CD8-positive, alpha-beta memory T cell (primary cell): ENCODE results near the gene TLK2. TPM values are rescaled to one million over a fixed set of nuclear protein-coding genes. Genes with fewer than 3 reads are reported as not detected.

Experiments used
- CTCF ChIA-PET: fragments of 350-600 bp; sonication (Branson Sonifier 250); formaldehyde crosslinking; loops from one replicate; lab custom pipeline; 2021; ENCODE audit warnings: antibody characterized with exemption; lab: Charles Lee
- POLR2A ChIA-PET: fragments of 350-600 bp; sonication (Branson Sonifier 250); formaldehyde crosslinking; loops from one replicate; lab custom pipeline; 2021; ENCODE audit warnings: antibody characterized with exemption; lab: Charles Lee
- DNase-seq, 5 donors: peaks; one replicate each; pipeline versions ENCODE4 v3.0.0 to v3.0.0-alpha.2; 2020 to 2022; ENCODE audit warnings: mixed read lengths in 1 of 5
- H3K27ac ChIP-seq: one replicate; pipeline ENCODE4 v1.7.0; 2013; ENCODE audit warnings: low read depth, mild to moderate bottlenecking, low read length, moderate library complexity
- H3K27me3 ChIP-seq: 2 replicates; pipeline ENCODE4 v1.7.0; 2013; ENCODE audit warnings: low read length, mild to moderate bottlenecking; ENCODE audit not compliant: insufficient read depth, poor library complexity, severe bottlenecking
- H3K36me3 ChIP-seq: 2 replicates; pipeline ENCODE4 v1.7.0; 2013; ENCODE audit warnings: mild to moderate bottlenecking, low read length, moderate library complexity; ENCODE audit not compliant: insufficient read depth
- H3K4me1 ChIP-seq: 2 replicates; pipeline ENCODE4 v1.7.0; 2013; ENCODE audit warnings: mild to moderate bottlenecking, low read length, moderate library complexity; ENCODE audit not compliant: insufficient read depth
- H3K4me3 ChIP-seq: 2 replicates; pipeline ENCODE4 v1.7.0; 2013; ENCODE audit warnings: mild to moderate bottlenecking, low read length
- H3K9me3 ChIP-seq: 2 replicates; pipeline ENCODE4 v1.7.0; 2013; ENCODE audit warnings: mild to moderate bottlenecking, low read length
- H3K27ac Mint-ChIP-seq, 8 donors: one replicate each; pipeline ENCODE4 v1.8.0; 2020 to 2021; ENCODE audit warnings: mixed read lengths in 8 of 8, mild to moderate bottlenecking in 6 of 8, inconsistent platforms in 3 of 8, moderate library complexity in 3 of 8
- H3K27me3 Mint-ChIP-seq, 2 donors: one replicate each; pipeline ENCODE4 v1.8.0; 2020 to 2021; ENCODE audit warnings: mixed read lengths in 2 of 2, mild to moderate bottlenecking in 1 of 2, moderate library complexity in 1 of 2
- H3K36me3 Mint-ChIP-seq, 3 donors: one replicate each; pipeline ENCODE4 v1.8.0; 2020 to 2021; ENCODE audit warnings: mixed read lengths in 3 of 3, inconsistent platforms in 1 of 3, mild to moderate bottlenecking in 1 of 3
- H3K4me1 Mint-ChIP-seq, 3 donors: one replicate each; pipeline ENCODE4 v1.8.0; 2020 to 2021; ENCODE audit warnings: mixed read lengths in 3 of 3, inconsistent platforms in 1 of 3, mild to moderate bottlenecking in 1 of 3
- H3K4me3 Mint-ChIP-seq, 7 donors: one replicate each; pipeline ENCODE4 v1.8.0; 2020 to 2021; ENCODE audit warnings: mixed read lengths in 7 of 7, mild to moderate bottlenecking in 6 of 7, moderate library complexity in 4 of 7, inconsistent platforms in 2 of 7
- H3K9me3 Mint-ChIP-seq, 5 donors: one replicate each; pipeline ENCODE4 v1.8.0; 2020 to 2022; ENCODE audit warnings: mixed read lengths in 5 of 5, mild to moderate bottlenecking in 3 of 5, moderate library complexity in 2 of 5, inconsistent platforms in 1 of 5
- polyA plus RNA-seq: library from polyadenylated mRNA; unstranded; fragments of 300-500 nt; fragmentation: Illumina TruSeq; gene quantifications from one replicate; pipeline ENCODE4 v1.2.3, GENCODE V29; 2021
- total RNA-seq, 2 experiments: library from RNA; stranded (reverse); gene quantifications; one replicate each; pipeline ENCODE4 v1.2.3, GENCODE V29; 2021

TLK2 gene
- total and polyA plus RNA-seq, 3 experiments from 2014 or later, result 13.3 to 43.4 (median 41.9) TPM

DNA sequence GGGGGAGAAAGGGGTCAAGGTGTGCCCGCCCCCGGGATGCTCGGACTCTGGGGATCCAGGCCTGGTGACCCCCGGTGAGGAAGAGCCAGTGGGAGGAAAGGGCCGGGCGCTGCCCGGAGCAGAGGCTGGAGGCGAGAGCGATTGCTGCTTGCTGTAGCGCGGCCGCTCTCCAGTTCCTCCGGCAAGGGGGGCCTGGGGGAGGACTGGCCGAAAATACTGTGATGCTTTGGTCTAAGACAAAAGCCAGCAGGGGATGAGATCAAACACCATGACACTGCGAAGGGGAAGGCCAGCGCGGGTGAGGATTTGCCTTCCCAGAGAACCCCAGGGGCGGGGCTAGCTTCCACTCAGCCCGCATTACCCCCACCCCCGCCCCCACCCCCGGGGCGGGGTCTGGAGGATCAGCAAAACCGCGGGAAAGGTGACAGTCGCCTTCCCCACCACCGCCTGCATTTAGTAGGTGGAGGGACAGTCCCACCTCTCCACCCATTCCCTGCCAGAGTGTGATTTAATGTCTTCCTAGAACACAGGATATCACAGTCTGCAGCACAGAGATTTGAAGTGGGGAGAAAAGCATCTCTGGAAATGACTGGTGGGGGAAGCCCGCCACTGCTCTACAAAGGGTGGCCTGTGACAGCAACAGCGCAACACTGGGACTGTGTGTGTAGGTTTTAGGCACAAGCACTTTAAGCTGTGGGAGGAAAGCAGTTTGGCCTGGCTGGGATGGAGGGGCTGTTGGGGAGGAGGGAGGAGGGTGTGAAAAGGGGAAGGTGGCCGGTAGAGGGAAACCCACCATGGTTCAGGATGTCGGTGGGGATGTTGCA lies 174.6 kb downstream of the TLK2 start:
- Histone ChIP-seq H3K27me3 (no peaks in the 10 kb centered on the region), H3K36me3 (no peaks in the 10 kb centered on the region), H3K27ac (no peak overlapping the region), H3K4me1 (peaks cover 11% of the 10 kb centered on the region), H3K9me3 (no peaks in the 10 kb centered on the region), H3K4me3 (peak overlapping the region; percentile 60)
- Mint-ChIP-seq H3K36me3 (no peaks in the 10 kb centered on the region), H3K4me1 (peaks cover 17 to 28% (median 23%) of the 10 kb centered on the region in 3 donors), H3K4me3 (peak overlapping the region; percentile 64 to 93 (median 83)), H3K9me3 (peaks cover 0 to 2% (median 0%) of the 10 kb centered on the region in 5 donors), H3K27ac (peak overlapping the region in 6 of 8 donors; percentile 46 to 77 (median 63)), H3K27me3 (peaks cover 23 to 25% of the 10 kb centered on the region in 2 donors)
- ChIA-PET CTCF (no interaction called here), POLR2A (interaction anchor here (0.6 kb wide), 1 partner anchor 25 kb away, joined by 3 read pairs; no protein-coding TSS in a partner anchor)
- DNase-seq, result peak; percentile 35 to 58 (median 45)

DNA sequence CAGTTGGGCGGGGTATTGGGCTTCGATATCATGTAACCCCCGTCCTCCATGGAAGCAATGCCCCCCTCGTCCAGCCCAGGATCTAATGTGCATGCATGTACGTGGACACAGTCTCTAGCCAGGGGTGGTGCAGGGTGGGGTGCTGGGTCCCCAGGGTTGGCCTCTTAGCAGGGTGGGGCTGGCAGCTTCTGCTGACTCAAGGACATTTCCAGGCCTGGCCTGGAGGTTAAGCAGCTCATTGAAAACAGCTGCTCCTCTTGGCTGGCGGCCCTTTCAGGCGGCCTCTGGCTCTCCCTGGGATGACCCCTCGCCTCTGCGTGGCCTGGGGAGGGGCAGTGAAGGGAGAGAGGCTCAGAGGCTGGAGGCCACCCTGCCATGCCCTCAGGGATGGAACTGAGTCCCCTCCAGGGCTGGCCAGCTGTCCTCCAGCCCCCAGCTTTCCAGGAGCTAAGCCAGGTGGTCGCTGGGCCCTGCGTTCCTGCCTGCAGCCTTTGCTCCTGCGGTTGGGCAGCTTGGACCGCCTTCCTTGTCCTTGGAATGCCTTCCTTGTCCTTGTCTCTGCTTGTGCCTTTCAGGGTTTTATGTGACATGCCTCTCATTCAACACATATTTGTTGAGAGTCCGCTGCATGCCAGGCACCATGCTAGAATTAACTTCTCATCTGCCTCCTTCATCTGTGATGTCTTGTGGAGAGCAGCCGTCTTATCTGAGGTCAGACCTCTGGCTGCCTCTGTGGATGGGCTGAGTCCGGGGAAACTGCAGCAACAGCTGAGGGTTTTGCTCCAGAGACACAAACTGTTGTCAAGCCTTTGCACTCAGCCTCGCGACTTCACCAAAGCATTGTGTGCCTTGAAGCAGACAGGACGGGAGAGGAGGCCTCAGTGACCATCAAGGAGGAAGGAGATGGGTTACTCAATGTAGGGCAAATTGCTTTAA lies 175.5 kb downstream of the TLK2 start:
- Histone ChIP-seq H3K4me1 (peaks cover 11% of the 10 kb centered on the region), H3K36me3 (no peaks in the 10 kb centered on the region), H3K27ac (no peak overlapping the region), H3K4me3 (peak overlapping the region; percentile 60), H3K27me3 (no peaks in the 10 kb centered on the region), H3K9me3 (no peaks in the 10 kb centered on the region)
- H3K36me3 Mint-ChIP-seq, result no peaks in the 10 kb centered on the region
- H3K4me3 Mint-ChIP-seq, result peak overlapping the region in 6 of 7 donors; percentile 79 to 93 (median 84)
- peak overlapping the region in 5 of 8 donors; percentile 46 to 77 (median 62) for H3K27ac Mint-ChIP-seq
- H3K27me3 Mint-ChIP-seq, result peaks cover 23% of the 10 kb centered on the region in 2 donors
- ChIA-PET POLR2A (interaction anchor here (0.6 kb wide), 1 partner anchor 26 kb away, joined by 3 read pairs; no protein-coding TSS in a partner anchor), CTCF (no interaction called here)
- peaks cover 17 to 28% (median 23%) of the 10 kb centered on the region in 3 donors for H3K4me1 Mint-ChIP-seq
- peaks cover 0 to 2% (median 0%) of the 10 kb centered on the region in 5 donors for H3K9me3 Mint-ChIP-seq
- DNase-seq, result no peak

DNA sequence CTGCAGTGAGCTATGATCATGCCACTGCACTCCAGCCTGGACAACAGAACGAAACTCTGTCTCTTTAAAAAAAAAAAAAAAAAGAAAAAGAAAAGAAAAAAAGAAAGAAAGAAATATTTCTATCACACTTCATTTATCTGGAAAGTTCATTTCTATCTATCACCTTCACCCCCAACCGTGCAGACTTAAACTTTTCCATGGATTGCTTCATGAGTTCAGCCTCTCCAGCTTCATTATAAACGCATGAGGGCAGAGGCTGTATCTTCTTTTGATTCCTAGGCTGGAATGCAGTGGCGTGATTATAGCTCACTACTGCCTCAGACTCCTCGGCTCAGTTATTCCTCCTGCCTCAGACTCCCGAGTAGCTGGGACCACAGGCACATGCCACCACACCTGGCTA lies 177.0 kb downstream of the TLK2 start:
- POLR2A ChIA-PET, result no interaction called here
- Histone ChIP-seq H3K36me3 (no peaks in the 10 kb centered on the region), H3K27ac (no peak overlapping the region), H3K9me3 (no peaks in the 10 kb centered on the region), H3K4me1 (peaks cover 11% of the 10 kb centered on the region), H3K27me3 (no peaks in the 10 kb centered on the region), H3K4me3 (no peak overlapping the region)
- DNase-seq, result no peak
- Mint-ChIP-seq H3K9me3 (peaks cover 2 to 6% (median 5%) of the 10 kb centered on the region in 5 donors), H3K27ac (no peak overlapping the region), H3K4me3 (no peak overlapping the region), H3K4me1 (peaks cover 17 to 28% (median 23%) of the 10 kb centered on the region in 3 donors), H3K36me3 (peaks cover 0 to 3% (median 2%) of the 10 kb centered on the region in 3 donors), H3K27me3 (peaks cover 19 to 26% of the 10 kb centered on the region in 2 donors)
- CTCF ChIA-PET, result no interaction called here

GRCh38 chr17:62656446-62656845 lies 177.8 kb downstream of the TLK2 start:
- Histone ChIP-seq H3K4me1 (peaks cover 11% of the 10 kb centered on the region), H3K4me3 (no peak overlapping the region), H3K36me3 (no peaks in the 10 kb centered on the region), H3K27me3 (no peaks in the 10 kb centered on the region), H3K9me3 (no peaks in the 10 kb centered on the region), H3K27ac (no peak overlapping the region)
- no peak for DNase-seq
- Mint-ChIP-seq H3K4me3 (peak overlapping the region in 1 of 7 donors; percentile 38), H3K27me3 (peaks cover 16 to 26% of the 10 kb centered on the region in 2 donors), H3K9me3 (peaks cover 3 to 13% (median 10%) of the 10 kb centered on the region in 5 donors), H3K4me1 (peaks cover 17 to 28% (median 23%) of the 10 kb centered on the region in 3 donors), H3K27ac (no peak overlapping the region), H3K36me3 (peaks cover 0 to 9% (median 2%) of the 10 kb centered on the region in 3 donors)
- CTCF ChIA-PET, result interaction anchor here (1.4 kb wide), 1 partner anchor 14 kb away, joined by 3 read pairs; no protein-coding TSS in a partner anchor
- POLR2A ChIA-PET, result interaction anchor here (0.6 kb wide), 2 partner anchors 955 to 1041 kb away, joined by 3 read pairs; no protein-coding TSS in a partner anchor

- Mint-ChIP-seq H3K36me3 (peaks cover 0 to 10% (median 2%) of the 10 kb centered on the region in 3 donors), H3K4me1 (peaks cover 12 to 21% (median 16%) of the 10 kb centered on the region in 3 donors), H3K27me3 (peaks cover 16 to 23% of the 10 kb centered on the region in 2 donors), H3K4me3 (no peak overlapping the region), H3K27ac (no peak overlapping the region), H3K9me3 (peaks cover 3 to 15% (median 10%) of the 10 kb centered on the region in 5 donors)
- no peak for DNase-seq
- no peaks in the 10 kb centered on the region for H3K9me3 ChIP-seq
- CTCF ChIA-PET, result interaction anchor here (1.1 to 1.4 kb wide), 2 partner anchors 15 to 931 kb away, joined by 3 read pairs; no protein-coding TSS in a partner anchor
- no peaks in the 10 kb centered on the region for H3K27me3 ChIP-seq
- peaks cover 11% of the 10 kb centered on the region for H3K4me1 ChIP-seq
- no peak overlapping the region for H3K4me3 ChIP-seq
- H3K27ac ChIP-seq, result no peak overlapping the region
- H3K36me3 ChIP-seq, result no peaks in the 10 kb centered on the region
- POLR2A ChIA-PET, result interaction anchor here (0.6 kb wide), 2 partner anchors 954 to 1040 kb away, joined by 3 read pairs; no protein-coding TSS in a partner anchor
Measured at GRCh38 chr17:62657145-62657665, 178.6 kb downstream of the TLK2 start.

DNA sequence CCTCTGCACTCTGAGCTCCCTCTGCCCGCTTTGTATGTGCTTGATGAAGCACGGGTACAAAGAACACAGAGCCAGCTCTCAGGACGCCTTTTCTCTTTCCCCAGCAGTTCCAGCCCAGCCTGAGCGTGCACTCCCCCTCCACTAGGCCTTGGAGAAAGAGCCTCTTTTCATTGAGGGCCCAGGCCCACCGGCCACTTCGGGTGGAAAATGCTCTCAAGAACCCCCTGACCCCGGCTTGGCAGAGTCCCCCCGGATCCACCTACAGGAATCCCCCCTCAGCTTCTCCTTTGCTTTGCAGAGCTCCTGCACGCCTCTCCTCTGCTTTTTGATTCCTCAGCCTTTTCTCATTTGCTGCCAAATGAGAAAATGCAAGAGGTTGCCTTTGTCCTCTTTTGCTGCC lies 179.1 kb downstream of the TLK2 start:
- POLR2A ChIA-PET, result no interaction called here
- Mint-ChIP-seq H3K4me3 (no peak overlapping the region), H3K27me3 (peaks cover 16 to 20% of the 10 kb centered on the region in 2 donors), H3K36me3 (peaks cover 0 to 10% (median 2%) of the 10 kb centered on the region in 3 donors), H3K27ac (peak overlapping the region in 1 of 8 donors; percentile 64), H3K9me3 (peaks cover 3 to 15% (median 10%) of the 10 kb centered on the region in 5 donors), H3K4me1 (peaks cover 10 to 16% (median 15%) of the 10 kb centered on the region in 3 donors)
- no peak for DNase-seq
- H3K27ac ChIP-seq, result no peak overlapping the region
- no peaks in the 10 kb centered on the region for H3K27me3 ChIP-seq
- H3K36me3 ChIP-seq, result no peaks in the 10 kb centered on the region
- H3K9me3 ChIP-seq, result no peaks in the 10 kb centered on the region
- no peak overlapping the region for H3K4me3 ChIP-seq
- peaks cover 11% of the 10 kb centered on the region for H3K4me1 ChIP-seq
- CTCF ChIA-PET, result interaction anchor here (1.1 to 1.4 kb wide), 2 partner anchors 16 to 930 kb away, joined by 3 read pairs; no protein-coding TSS in a partner anchor
